Natural killer cell (primary cell): Measurements from ENCODE around the gene GATAD2A. TPM values are rescaled to one million over a fixed set of nuclear protein-coding genes. Genes with fewer than 3 reads are reported as not detected.

ENCODE experiments used
- ATAC-seq, 3 donors: fragments of 150-1000 bp in 2 of 3; fragments of 200-7000 bp in 1 of 3; cut with Tn5 transposase; 1 replicate in 1 of 3; 2 replicates in 2 of 3; pipeline ENCODE4 v1.10.0; 2021; ENCODE audit warnings: mild to moderate bottlenecking in 2 of 3, moderate library complexity in 2 of 3
- DNase-seq, 2 donors: peaks; one replicate each; pipeline versions ENCODE4 v3.0.0 to v3.0.0-alpha.2; 2013 to 2021; ENCODE audit warnings: mixed read lengths in 1 of 2
- H3K27ac ChIP-seq: one replicate; pipeline ENCODE4 v1.5.1; 2013; ENCODE audit warnings: mild to moderate bottlenecking, low read length
- H3K27me3 ChIP-seq: one replicate; pipeline ENCODE4 v1.6.1; 2013; ENCODE audit warnings: low read length; ENCODE audit not compliant: control insufficient read depth, insufficient read depth
- H3K36me3 ChIP-seq: one replicate; pipeline ENCODE4 v1.6.1; 2013; ENCODE audit warnings: low read length; ENCODE audit not compliant: control insufficient read depth, insufficient read depth
- H3K4me1 ChIP-seq: one replicate; pipeline ENCODE4 v1.6.1; 2013; ENCODE audit warnings: low read length; ENCODE audit not compliant: control insufficient read depth, insufficient read depth
- H3K4me3 ChIP-seq: one replicate; pipeline ENCODE4 v1.5.1; 2013; ENCODE audit warnings: low read length
- H3K9me3 ChIP-seq: one replicate; pipeline ENCODE4 v1.6.1; 2013; ENCODE audit warnings: low read length; ENCODE audit not compliant: control insufficient read depth, insufficient read depth
- H3K27ac Mint-ChIP-seq, 2 donors: one replicate each; pipeline ENCODE4 v1.8.0; 2022; ENCODE audit warnings: mild to moderate bottlenecking in 2 of 2, mixed read lengths in 2 of 2, moderate library complexity in 1 of 2
- H3K27me3 Mint-ChIP-seq, 2 donors: one replicate each; pipeline ENCODE4 v1.8.0; 2022; ENCODE audit warnings: low read depth in 2 of 2, mixed read lengths in 2 of 2
- H3K36me3 Mint-ChIP-seq: one replicate; pipeline ENCODE4 v1.8.0; 2022; ENCODE audit warnings: mixed read lengths
- H3K4me1 Mint-ChIP-seq, 2 donors: one replicate each; pipeline ENCODE4 v1.8.0; 2022; ENCODE audit warnings: mixed read lengths in 2 of 2
- H3K4me3 Mint-ChIP-seq: one replicate; pipeline ENCODE4 v1.8.0; 2022; ENCODE audit warnings: mild to moderate bottlenecking, moderate library complexity, mixed read lengths
- H3K9me3 Mint-ChIP-seq, 2 donors: one replicate each; pipeline ENCODE4 v1.8.0; 2022; ENCODE audit warnings: mixed read lengths in 2 of 2
- CTCF ChIP-seq: fragments of 200-600 bp; IDR thresholded peaks from one replicate; pipeline ENCODE4 v1.8.0; 2022; ENCODE audit warnings: antibody characterized with exemption
- WGBS: methylation state at CpG from one replicate; pipeline ENCODE4 v1.1.7; 2013; ENCODE audit warnings: missing lambda C conversion rate; ENCODE audit not compliant: insufficient coverage; 5-methylcytosine and 5-hydroxymethylcytosine counted together
- intact Hi-C: fragments of 100-400 bp; cut with micrococcal nuclease; formaldehyde crosslinking; loops from one replicate; pipeline ENCODE4 v1.14.2; 2022
- total RNA-seq, 4 donors: library from RNA; stranded (reverse); fragments of 120-200 nt in 1 of 4; gene quantifications; one replicate each; pipeline versions ENCODE4 v1.2.3 to v1.2.4, GENCODE V29; 2013 to 2022

GATAD2A gene
- total RNA-seq, 3 donors from 2014 or later (not counting 1 experiment from before 2014, with no cell fraction given), result 209 to 232 (median 230) TPM

- TF ChIP-seq CTCF, result no peak
- no peaks in the 10 kb centered on the region for H3K27me3 ChIP-seq
- Mint-ChIP-seq H3K4me1 (peaks cover 41 to 53% of the 10 kb centered on the region in 2 donors), H3K4me3 (no peak overlapping the region), H3K27me3 (no peaks in the 10 kb centered on the region), H3K9me3 (no peaks in the 10 kb centered on the region), H3K27ac (peak overlapping the region; percentile 97 to 98), H3K36me3 (no peaks in the 10 kb centered on the region)
- H3K4me1 ChIP-seq, result peaks cover 42% of the 10 kb centered on the region
- DNase-seq (no peak), ATAC-seq (no peak)
- H3K9me3 ChIP-seq, result no peaks in the 10 kb centered on the region
- H3K4me3 ChIP-seq, result no peak overlapping the region
- peaks cover 38% of the 10 kb centered on the region for H3K36me3 ChIP-seq
- intact Hi-C loops, result no loop called here
- no peak overlapping the region for H3K27ac ChIP-seq
- WGBS, result 94% methylated on average over 15 of the region's 15 CpGs
These were observed 86.0 kb downstream of the GATAD2A start for GRCh38 chr19:19491321-19492025.

- peaks cover 40% of the 10 kb centered on the region for H3K4me1 ChIP-seq
- ATAC-seq, result no peak
- Mint-ChIP-seq H3K27ac (peak overlapping the region in 1 of 2 donors; percentile 40), H3K9me3 (no peaks in the 10 kb centered on the region), H3K4me3 (no peak overlapping the region), H3K27me3 (no peaks in the 10 kb centered on the region), H3K4me1 (peaks cover 36 to 54% of the 10 kb centered on the region in 2 donors), H3K36me3 (no peaks in the 10 kb centered on the region)
- H3K9me3 ChIP-seq, result no peaks in the 10 kb centered on the region
- no peak for DNase-seq
- H3K27ac ChIP-seq, result no peak overlapping the region
- H3K36me3 ChIP-seq, result peaks cover 41% of the 10 kb centered on the region
- WGBS, result 83% methylated on average over 21 of the region's 21 CpGs
- intact Hi-C loops, result no loop called here
- no peaks in the 10 kb centered on the region for H3K27me3 ChIP-seq
- H3K4me3 ChIP-seq, result no peak overlapping the region
- no peak for TF ChIP-seq CTCF
These were observed 86.6 kb downstream of the GATAD2A start for GRCh38 chr19:19492026-19492610.

- H3K9me3 ChIP-seq, result no peaks in the 10 kb centered on the region
- ATAC-seq (no peak), DNase-seq (no peak)
- Mint-ChIP-seq H3K27me3 (no peaks in the 10 kb centered on the region), H3K27ac (peak overlapping the region; percentile 31 to 41), H3K4me1 (peaks cover 21 to 43% of the 10 kb centered on the region in 2 donors), H3K4me3 (no peak overlapping the region), H3K36me3 (no peaks in the 10 kb centered on the region), H3K9me3 (no peaks in the 10 kb centered on the region)
- intact Hi-C loops, result no loop called here
- H3K4me3 ChIP-seq, result no peak overlapping the region
- TF ChIP-seq CTCF, result no peak
- WGBS, result 93% methylated on average over 15 of the region's 15 CpGs
- peaks cover 60% of the 10 kb centered on the region for H3K36me3 ChIP-seq
- H3K27ac ChIP-seq, result no peak overlapping the region
- H3K4me1 ChIP-seq, result peaks cover 30% of the 10 kb centered on the region
- H3K27me3 ChIP-seq, result no peaks in the 10 kb centered on the region
These were observed 88.5 kb downstream of the GATAD2A start for GRCh38 chr19:19493841-19494546.
